ENCODE results near the gene KBTBD13. TPM values are rescaled to one million over a fixed set of nuclear protein-coding genes. Genes with fewer than 3 reads are reported as not detected.

KBTBD13 gene
- total RNA-seq, 2 donors from 2014 or later: 2.6 to 4.4 TPM

- peak overlapping the region; percentile 79 to 99 for H3K4me3 ChIP-seq
- H3K4me1 ChIP-seq: peaks cover 0 to 14% of the 10 kb centered on the region in 2 donors
- H3K36me3 ChIP-seq: peaks cover 11% of the 10 kb centered on the region
- peak overlapping the region; percentile 81 to 85 for H3K27ac ChIP-seq
- H3K9me3 ChIP-seq: no peaks in the 10 kb centered on the region
- no peak for DNase-seq (ENCODE audit: low spot score)
- no peaks in the 10 kb centered on the region for H3K27me3 ChIP-seq
- no peak for TF ChIP-seq CTCF (IDR thresholded peaks at IDR 0.05)
Measured at GRCh38 chr15:65029736-65030208, 46.8 kb upstream of the KBTBD13 start.

- H3K9me3 ChIP-seq: no peaks in the 10 kb centered on the region
- TF ChIP-seq CTCF (IDR thresholded peaks at IDR 0.05): peak; percentile 71 to 75
- no peaks in the 10 kb centered on the region for H3K36me3 ChIP-seq
- no peak overlapping the region for H3K4me3 ChIP-seq
- peaks cover 0 to 13% of the 10 kb centered on the region in 2 donors for H3K4me1 ChIP-seq
- no peak overlapping the region for H3K27ac ChIP-seq
- H3K27me3 ChIP-seq: no peaks in the 10 kb centered on the region
- DNase-seq (ENCODE audit: low spot score): no peak
Measured at GRCh38 chr15:65032801-65033537, 43.6 kb upstream of the KBTBD13 start.

- Histone ChIP-seq H3K9me3 (no peaks in the 10 kb centered on the region), H3K36me3 (no peaks in the 10 kb centered on the region), H3K27ac (no peak overlapping the region), H3K4me1 (peaks cover 0 to 8% of the 10 kb centered on the region in 2 donors), H3K4me3 (no peak overlapping the region), H3K27me3 (no peaks in the 10 kb centered on the region)
- TF ChIP-seq CTCF (IDR thresholded peaks at IDR 0.05): peak in 1 of 2 donors; percentile 56
- no peak for DNase-seq (ENCODE audit: low spot score)
Measured at GRCh38 chr15:65033659-65034269, 42.8 kb upstream of the KBTBD13 start.

- no peak for DNase-seq (ENCODE audit: low spot score)
- no peak overlapping the region for H3K4me3 ChIP-seq
- no peak for TF ChIP-seq CTCF (IDR thresholded peaks at IDR 0.05)
- peaks cover 0 to 8% of the 10 kb centered on the region in 2 donors for H3K4me1 ChIP-seq
- H3K36me3 ChIP-seq: no peaks in the 10 kb centered on the region
- no peaks in the 10 kb centered on the region for H3K9me3 ChIP-seq
- H3K27me3 ChIP-seq: no peaks in the 10 kb centered on the region
- H3K27ac ChIP-seq: no peak overlapping the region
Measured at GRCh38 chr15:65034719-65035118, 41.8 kb upstream of the KBTBD13 start.

GRCh38 chr15:65037309-65037708 lies 39.2 kb upstream of the KBTBD13 start:
- Histone ChIP-seq H3K27ac (no peak overlapping the region), H3K36me3 (no peaks in the 10 kb centered on the region), H3K9me3 (no peaks in the 10 kb centered on the region), H3K27me3 (no peaks in the 10 kb centered on the region), H3K4me3 (no peak overlapping the region), H3K4me1 (peaks cover 0 to 8% of the 10 kb centered on the region in 2 donors)
- DNase-seq (ENCODE audit: low spot score): no peak
- TF ChIP-seq CTCF (IDR thresholded peaks at IDR 0.05): no peak

Data from right atrium auricular region (tissue), 2 donors.